ENCODE data around the gene MTFR2. TPM values are rescaled to one million over a fixed set of nuclear protein-coding genes. Genes with fewer than 3 reads are reported as not detected.

Gene MTFR2
- total and polyA plus RNA-seq, 2 of the 13 experiments (the other 11 are each of a cell fraction or from before 2014, with no cell fraction given): 6.7 to 10.7 TPM

GRCh38 chr6:136226027-136226673 is 24.0 kb downstream of the MTFR2 start (continued):
- TF ChIP-seq CSRNP1 (CRISPR knock-in tag; IDR thresholded peaks at IDR 0.05) (no peak), GATAD2A (CRISPR knock-in tag; IDR thresholded peaks at IDR 0.05) (peak; percentile 80), ISL2 (CRISPR knock-in tag; IDR thresholded peaks at IDR 0.05) (0 out of 2 replicates have a peak, but pooled peaks have one; percentile 12), PHF8 (CRISPR knock-in tag; IDR thresholded peaks at IDR 0.05) (no peak), NFRKB (IDR thresholded peaks at IDR 0.05) (no peak), ZSCAN29 (CRISPR knock-in tag; conservative IDR thresholded peaks at IDR 0.05) (no peak), ZUFSP (CRISPR knock-in tag; IDR thresholded peaks at IDR 0.05; ENCODE audit: borderline replicate concordance) (no peak), STAG1 (CRISPR knock-in tag; IDR thresholded peaks at IDR 0.05) (peak; percentile 96), HMGXB3 (CRISPR knock-in tag; IDR thresholded peaks at IDR 0.05; ENCODE audit: borderline replicate concordance) (no peak), ZNF607 (CRISPR knock-in tag; IDR thresholded peaks at IDR 0.05; ENCODE audit: borderline replicate concordance) (no peak), ZBTB44 (CRISPR knock-in tag; IDR thresholded peaks at IDR 0.05) (0 out of 2 replicates have a peak, but pooled peaks have one; percentile 50), TFE3 (CRISPR knock-in tag; IDR thresholded peaks at IDR 0.05) (no peak), ZNF749 (CRISPR knock-in tag; IDR thresholded peaks at IDR 0.05; ENCODE audit: borderline replicate concordance) (no peak), GPN1 (CRISPR knock-in tag; IDR thresholded peaks at IDR 0.05; ENCODE audit: borderline replicate concordance) (no peak), MBD4 (IDR thresholded peaks at IDR 0.05; ENCODE audit: borderline replicate concordance, low read length) (no peak), ZNF713 (CRISPR knock-in tag; IDR thresholded peaks at IDR 0.05) (no peak), ZNF652 (CRISPR knock-in tag; IDR thresholded peaks at IDR 0.05; ENCODE audit: borderline replicate concordance, low read depth) (no peak)

Data from HepG2 (cell line).